KOPT-K1 (cell line): ENCODE data around the gene DHDH.
"Not testable (repeated sequence)": the region's sequence is repeated elsewhere in the genome, so short reads cannot be mapped to it uniquely, and the experiment has no call there.

ENCODE experiments used
- H3K27ac ChIP-seq: fragments of 200-600 bp; sonication (generic); 2 replicates; pipeline ENCODE4 v1.5.1; 2016; ENCODE audit warnings: antibody characterized with exemption, mild to moderate bottlenecking, low read depth, low read length; ENCODE audit not compliant: poor library complexity, severe bottlenecking
- H3K36me3 ChIP-seq: fragments of 200-600 bp; sonication (generic); 2 replicates; pipeline ENCODE4 v1.5.1; 2017; ENCODE audit warnings: antibody characterized with exemption, mild to moderate bottlenecking, low read length, moderate library complexity; ENCODE audit not compliant: insufficient read depth
- H3K9me3 ChIP-seq: fragments of 200-600 bp; sonication (generic); 2 replicates; pipeline ENCODE4 v1.5.1; 2017; ENCODE audit warnings: antibody characterized with exemption, low read length, mild to moderate bottlenecking; ENCODE audit not compliant: insufficient read depth, poor library complexity, severe bottlenecking

The DHDH gene

GRCh38 chr19:48925890-48926289, 7.6 kb upstream of the DHDH start:
- H3K27ac ChIP-seq, H3K9me3 ChIP-seq: not testable (repeated sequence)
- H3K36me3 ChIP-seq, result peaks cover 30% of the 10 kb centered on the region; the same call in 1 of the 2 replicates

GRCh38 chr19:48926909-48927308, 6.6 kb upstream of the DHDH start:
- Histone ChIP-seq H3K9me3 (no peaks in the 10 kb centered on the region), H3K27ac (no peak overlapping the region), H3K36me3 (peaks cover 21% of the 10 kb centered on the region; the same call in 1 of the 2 replicates)

GRCh38 chr19:48927692-48928091, 5.8 kb upstream of the DHDH start:
- not testable (repeated sequence) for H3K9me3 ChIP-seq, H3K27ac ChIP-seq
- peaks cover 15% of the 10 kb centered on the region; the same call in 1 of the 2 replicates for H3K36me3 ChIP-seq

GRCh38 chr19:48928164-48929025, 5.1 kb upstream of the DHDH start:
- Histone ChIP-seq H3K9me3 (no peaks in the 10 kb centered on the region), H3K27ac (no peak overlapping the region), H3K36me3 (peaks cover 8% of the 10 kb centered on the region; the same call in 1 of the 2 replicates)

- H3K27ac ChIP-seq, result no peak overlapping the region
- no peaks in the 10 kb centered on the region for H3K36me3 ChIP-seq
- H3K9me3 ChIP-seq, result no peaks in the 10 kb centered on the region
These were observed 1.3 kb downstream of the DHDH start for GRCh38 chr19:48934837-48935236.

- H3K9me3 ChIP-seq, result peaks cover 5% of the 10 kb centered on the region
- no peak overlapping the region for H3K27ac ChIP-seq
- H3K36me3 ChIP-seq, result no peaks in the 10 kb centered on the region
These were observed 2.4 kb downstream of the DHDH start for GRCh38 chr19:48935864-48936263.

GRCh38 chr19:48938256-48938655, 4.8 kb downstream of the DHDH start:
- Histone ChIP-seq H3K36me3 (no peaks in the 10 kb centered on the region), H3K27ac (no peak overlapping the region), H3K9me3 (peaks cover 11% of the 10 kb centered on the region)

- Histone ChIP-seq H3K36me3 (no peaks in the 10 kb centered on the region), H3K9me3 (peaks cover 14% of the 10 kb centered on the region), H3K27ac (no peak overlapping the region)
These were observed 7.4 kb downstream of the DHDH start for GRCh38 chr19:48940902-48941301.

- Histone ChIP-seq H3K9me3 (peaks cover 35% of the 10 kb centered on the region), H3K36me3 (no peaks in the 10 kb centered on the region), H3K27ac (no peak overlapping the region)
These were observed 9.6 kb downstream of the DHDH start for GRCh38 chr19:48943081-48943480.

GRCh38 chr19:48945415-48945814, 11.9 kb downstream of the DHDH start:
- Histone ChIP-seq H3K27ac (no peak overlapping the region), H3K36me3 (no peaks in the 10 kb centered on the region)

GRCh38 chr19:48945817-48946216, 12.3 kb downstream of the DHDH start:
- H3K27ac ChIP-seq, result no peak overlapping the region
- H3K9me3 ChIP-seq, result peaks cover 35% of the 10 kb centered on the region
- no peaks in the 10 kb centered on the region for H3K36me3 ChIP-seq

More at GRCh38 chr19:48945415-48945814, 11.9 kb downstream of the DHDH start:
- peaks cover 39% of the 10 kb centered on the region for H3K9me3 ChIP-seq

- no peak overlapping the region for H3K27ac ChIP-seq
- no peaks in the 10 kb centered on the region for H3K36me3 ChIP-seq
- H3K9me3 ChIP-seq, result peaks cover 28% of the 10 kb centered on the region
These were observed 13.2 kb downstream of the DHDH start for GRCh38 chr19:48946463-48947257.

- peaks cover 28% of the 10 kb centered on the region for H3K9me3 ChIP-seq
- no peak overlapping the region for H3K27ac ChIP-seq
- no peaks in the 10 kb centered on the region for H3K36me3 ChIP-seq
These were observed 13.7 kb downstream of the DHDH start for GRCh38 chr19:48947258-48947542.

- H3K27ac ChIP-seq, result no peak overlapping the region
- H3K9me3 ChIP-seq, result peaks cover 28% of the 10 kb centered on the region
- H3K36me3 ChIP-seq, result no peaks in the 10 kb centered on the region
These were observed 16.7 kb downstream of the DHDH start for GRCh38 chr19:48950159-48950558.

GRCh38 chr19:48950830-48951519, 17.5 kb downstream of the DHDH start:
- Histone ChIP-seq H3K27ac (no peak overlapping the region), H3K9me3 (peaks cover 25% of the 10 kb centered on the region), H3K36me3 (peaks cover 2% of the 10 kb centered on the region; the same call in 1 of the 2 replicates)
